GM18505 (cell line): ENCODE data around the gene THSD7A.

ENCODE experiments used
- ATAC-seq: cut with Tn5 transposase; IDR thresholded peaks from one replicate; pipeline ENCODE4 v1.9.1; 2021; ENCODE audit not compliant: unreplicated experiment
- POLR2A ChIP-seq: IDR thresholded peaks from 4 replicates; pipeline ENCODE4 v1.6.1; 2011; ENCODE audit warnings: borderline replicate concordance; ENCODE audit not compliant: insufficient read depth, insufficient read length; ENCODE audit errors: extremely low read depth

The THSD7A gene

DNA sequence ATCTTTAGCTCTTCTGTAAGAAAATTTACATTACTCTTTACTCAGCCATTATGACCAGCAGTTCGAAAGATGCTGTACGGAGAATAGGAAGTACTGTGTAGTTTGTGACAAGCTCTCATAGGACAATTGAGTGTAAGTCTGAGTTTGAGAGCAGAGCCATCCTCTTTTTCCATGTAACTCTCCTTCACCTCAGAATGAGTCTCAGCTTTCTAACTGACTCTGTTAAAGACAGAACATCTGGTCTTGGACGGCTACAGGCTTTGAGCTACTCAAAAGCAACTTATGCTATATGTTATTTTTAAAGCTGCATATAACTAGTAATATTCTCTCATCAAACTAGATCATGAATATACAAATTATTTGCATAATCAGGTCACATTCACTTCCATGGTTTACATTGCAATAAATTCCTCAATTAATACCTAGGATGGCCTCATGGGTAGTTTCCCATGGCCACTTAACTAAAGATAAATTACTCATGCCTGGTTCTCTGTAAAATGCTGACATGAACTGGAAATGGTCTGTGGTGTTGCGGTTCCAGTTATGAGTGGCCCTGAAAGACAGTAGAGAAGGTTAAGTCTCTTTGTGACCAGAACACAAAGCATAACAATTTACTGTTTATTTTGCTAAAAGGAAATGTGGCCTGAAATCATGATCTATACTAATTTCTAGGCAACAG, 499.7 kb downstream of the THSD7A start:
- TF ChIP-seq POLR2A: no peak
- ATAC-seq: peak; percentile 96

DNA sequence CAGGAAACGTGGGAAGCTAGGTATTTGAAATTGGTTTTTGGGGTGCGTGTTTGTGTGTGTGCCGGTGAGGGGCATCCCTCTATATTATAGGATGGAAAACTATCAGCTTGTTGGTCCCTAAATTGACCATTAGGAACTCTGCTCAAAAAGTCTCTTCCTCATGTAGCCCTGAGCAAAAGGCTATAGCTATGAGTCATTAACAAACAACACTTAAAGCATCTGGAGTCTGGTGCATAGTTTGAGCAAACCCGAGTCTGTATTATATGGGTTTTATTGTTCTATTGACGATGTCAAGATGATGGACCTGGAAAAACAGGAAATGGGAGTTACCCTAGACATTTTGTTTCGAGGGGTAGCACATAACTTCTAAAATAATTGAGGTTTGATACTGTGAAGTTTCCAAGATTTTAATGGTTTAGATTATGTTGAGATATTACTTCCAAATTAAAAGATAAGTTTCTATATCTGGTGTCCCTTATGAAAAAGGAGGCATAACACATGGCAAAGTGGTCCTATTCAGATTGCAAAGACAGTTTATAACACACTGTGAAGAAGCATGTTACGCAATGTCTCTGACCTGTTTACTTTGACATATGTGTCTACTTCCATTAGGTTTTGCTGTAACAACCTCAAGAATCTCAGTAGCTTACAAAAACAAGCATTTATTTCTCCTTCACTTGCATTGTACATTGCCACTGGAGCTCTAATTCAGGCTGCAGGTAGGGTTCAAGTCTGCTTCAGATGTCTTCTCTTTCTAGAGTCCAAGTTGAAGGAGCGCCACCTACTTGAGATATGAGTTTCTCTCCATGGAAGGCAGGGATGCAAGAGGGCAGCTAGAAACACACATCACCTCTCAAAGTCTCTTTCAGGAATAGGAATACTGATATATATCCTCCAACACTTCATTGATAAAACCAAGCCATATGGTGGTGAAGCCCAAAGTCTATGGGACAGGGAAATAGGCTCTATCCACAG, 500.6 kb downstream of the THSD7A start:
- no peak for TF ChIP-seq POLR2A
- no peak for ATAC-seq

DNA sequence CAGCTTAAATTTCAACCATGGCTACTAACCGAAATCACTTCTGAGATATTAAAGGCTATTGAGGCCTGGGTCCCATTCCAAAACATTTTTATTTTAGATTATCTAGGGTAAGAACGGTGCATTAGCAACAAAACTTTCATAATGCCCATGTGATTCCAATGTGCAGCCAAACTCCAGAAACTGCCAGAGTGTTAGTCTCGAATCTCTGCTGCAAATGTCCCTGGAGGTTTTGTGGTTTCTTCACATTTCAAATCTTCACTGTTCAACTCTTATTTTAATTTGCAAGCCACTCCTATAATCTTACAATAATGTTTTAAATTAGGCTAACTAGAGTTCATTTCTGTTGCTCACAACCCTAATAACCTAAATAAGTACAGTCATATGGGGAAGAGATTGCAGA, 501.3 kb downstream of the THSD7A start:
- no peak for TF ChIP-seq POLR2A
- no peak for ATAC-seq

DNA sequence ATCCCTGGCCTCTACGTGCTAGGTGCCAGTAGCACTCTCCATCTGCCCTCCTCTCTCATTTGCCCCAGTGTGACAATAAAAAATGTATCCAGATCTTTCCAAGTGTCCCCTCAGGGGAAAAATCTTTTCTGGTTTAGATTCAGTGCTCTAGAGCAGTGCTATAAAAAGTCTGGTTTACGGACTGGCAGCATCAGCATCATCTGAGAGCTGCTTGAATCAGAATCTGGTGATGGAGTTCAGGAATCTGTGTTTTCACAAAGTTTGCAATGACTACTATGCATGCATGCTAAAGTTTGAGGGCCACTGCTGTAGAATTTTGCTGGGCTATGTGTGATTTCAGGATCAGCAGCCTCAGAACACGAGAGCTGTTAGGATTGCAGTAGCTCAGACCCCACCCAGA, 501.8 kb downstream of the THSD7A start:
- ATAC-seq: no peak
- no peak for TF ChIP-seq POLR2A

DNA sequence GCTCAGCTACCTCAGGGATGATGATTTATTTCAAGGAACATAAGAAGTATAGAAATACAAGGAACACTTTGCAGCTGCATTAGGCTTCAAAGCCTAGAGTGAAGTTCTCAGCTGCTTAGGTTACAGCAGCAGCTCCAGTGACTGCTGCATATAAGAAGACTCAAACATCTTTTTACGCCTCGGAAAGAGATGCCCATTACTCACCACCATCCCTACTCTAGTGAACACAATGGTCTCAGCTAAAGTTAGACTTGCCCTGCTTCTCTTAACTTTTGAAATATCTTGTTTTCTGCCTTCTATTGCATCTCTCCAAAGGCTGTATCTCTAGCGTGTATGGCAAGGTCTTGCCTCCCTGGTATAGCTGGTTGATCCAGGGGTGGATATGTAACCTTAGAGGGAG, 502.4 kb downstream of the THSD7A start:
- no peak for ATAC-seq
- no peak for TF ChIP-seq POLR2A

DNA sequence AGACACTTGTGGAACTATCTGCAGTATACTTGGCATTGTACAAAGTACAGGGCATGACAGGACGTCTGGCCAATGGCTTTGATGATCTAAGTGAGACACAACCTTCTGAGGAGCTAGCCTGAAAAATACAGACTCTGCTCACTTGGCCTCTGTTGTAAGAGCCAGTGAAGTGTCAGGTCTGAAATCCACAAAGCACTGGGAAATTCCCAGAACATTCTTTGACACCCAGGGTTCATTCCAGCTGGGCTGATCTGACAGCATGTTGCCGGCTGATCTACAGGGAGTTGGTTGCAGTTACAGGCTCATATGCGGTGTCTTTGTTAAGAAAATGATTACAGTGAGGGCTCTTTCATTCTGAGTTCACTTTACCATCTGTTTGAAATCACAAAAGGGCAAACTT, 503.7 kb downstream of the THSD7A start:
- TF ChIP-seq POLR2A: no peak

DNA sequence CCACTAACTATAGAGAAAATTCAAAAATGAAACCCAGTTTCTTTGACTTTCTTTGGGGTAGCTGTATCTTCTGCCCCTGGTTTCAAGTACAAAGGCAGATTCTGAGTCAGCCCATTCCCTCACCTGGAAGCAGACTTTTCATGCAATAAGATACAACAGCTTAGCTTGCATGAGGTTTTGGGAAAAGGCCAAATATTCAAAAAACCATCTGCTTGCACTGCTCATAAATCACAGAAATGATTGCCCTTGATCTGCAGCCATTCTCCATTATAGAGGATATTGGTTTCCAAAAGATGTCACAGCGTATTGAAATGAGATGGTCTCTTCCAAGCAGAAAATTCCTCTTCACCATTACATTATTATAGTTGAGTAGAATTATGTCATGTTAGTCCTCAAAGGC, 504.4 kb downstream of the THSD7A start:
- ATAC-seq: no peak
- TF ChIP-seq POLR2A: no peak

More for the DNA sequence above, 503.7 kb downstream of the THSD7A start:
- no peak for ATAC-seq
